MM.1S (cell line): Measurements from ENCODE around the gene ZFYVE26.

ENCODE experiments used
- DNase-seq: peaks from one replicate; pipeline ENCODE4 v3.0.0-alpha.2; 2015
- H2AFZ ChIP-seq: fragments of 300-600 bp; sonication (generic); 2 replicates; pipeline ENCODE4 v1.6.0; 2016; ENCODE audit warnings: antibody characterized with exemption, low read length
- H3F3A ChIP-seq: fragments of 300-600 bp; sonication (generic); 2 replicates; pipeline ENCODE4 v1.6.1; 2016; ENCODE audit warnings: mild to moderate bottlenecking, antibody characterized with exemption, low read length, moderate library complexity, mixed read lengths; ENCODE audit not compliant: insufficient read depth
- H3K27ac ChIP-seq: fragments of 300-600 bp; sonication (generic); 2 replicates; pipeline ENCODE4 v1.5.1; 2016; ENCODE audit warnings: mild to moderate bottlenecking, low read length
- H3K27me3 ChIP-seq: fragments of 300-600 bp; sonication (generic); replicated peaks from 2 replicates; pipeline ENCODE4 v1.6.0; 2016; ENCODE audit warnings: low read length; ENCODE audit not compliant: insufficient read depth
- H3K36me3 ChIP-seq: fragments of 300-600 bp; sonication (generic); replicated peaks from 2 replicates; pipeline ENCODE4 v1.6.1; 2016; ENCODE audit warnings: mild to moderate bottlenecking, low read length, mixed read lengths; ENCODE audit not compliant: insufficient read depth
- H3K4me1 ChIP-seq: fragments of 300-600 bp; sonication (generic); 2 replicates; pipeline ENCODE4 v1.6.1; 2016; ENCODE audit warnings: low read length, mixed read lengths
- H3K4me2 ChIP-seq: fragments of 300-600 bp; sonication (generic); 2 replicates; pipeline ENCODE4 v1.6.0; 2016; ENCODE audit warnings: low read depth, low read length
- H3K4me3 ChIP-seq: fragments of 300-600 bp; sonication (generic); 2 replicates; pipeline ENCODE4 v1.5.1; 2016; ENCODE audit warnings: low read length, mixed read lengths
- H3K79me2 ChIP-seq: fragments of 300-600 bp; sonication (generic); 2 replicates; pipeline ENCODE4 v1.6.1; 2016; ENCODE audit warnings: mixed run types, low read length, mixed read lengths
- H3K9ac ChIP-seq: fragments of 300-600 bp; sonication (generic); 2 replicates; pipeline ENCODE4 v1.6.1; 2016; ENCODE audit warnings: low read length, mixed read lengths
- H3K9me2 ChIP-seq: fragments of 300-600 bp; sonication (generic); replicated peaks from 2 replicates; pipeline ENCODE4 v1.6.1; 2016; ENCODE audit warnings: mild to moderate bottlenecking, low read length, mixed read lengths; ENCODE audit not compliant: insufficient read depth
- H3K9me3 ChIP-seq: fragments of 300-600 bp; sonication (generic); replicated peaks from 2 replicates; pipeline ENCODE4 v1.6.1; 2016; ENCODE audit warnings: mild to moderate bottlenecking, low read length, mixed read lengths; ENCODE audit not compliant: insufficient read depth
- H4K20me1 ChIP-seq: fragments of 300-600 bp; sonication (generic); 2 replicates; pipeline ENCODE4 v1.6.1; 2016; ENCODE audit warnings: mild to moderate bottlenecking, low read length, moderate library complexity, mixed read lengths; ENCODE audit not compliant: insufficient read depth
- EZH2 ChIP-seq: fragments of 300-600 bp; sonication (generic); optimal IDR thresholded peaks from 2 replicates; pipeline ENCODE3; 2017; ENCODE audit warnings: low read depth, mild to moderate bottlenecking, antibody characterized with exemption, low read length, mixed read lengths
- EZH2phosphoT487 ChIP-seq: fragments of 300-600 bp; sonication (generic); IDR thresholded peaks from 2 replicates; pipeline ENCODE4 v1.6.1; 2018; ENCODE audit warnings: antibody characterized with exemption, low read length
- TF ChIP-seq, protein P1 (sequence below): fragments of 300-600 bp; sonication (generic); IDR thresholded peaks from 2 replicates; pipeline ENCODE4 v1.5.1; 2016; ENCODE audit warnings: antibody characterized with exemption, low read length, mixed read lengths

The ZFYVE26 gene

DNA sequence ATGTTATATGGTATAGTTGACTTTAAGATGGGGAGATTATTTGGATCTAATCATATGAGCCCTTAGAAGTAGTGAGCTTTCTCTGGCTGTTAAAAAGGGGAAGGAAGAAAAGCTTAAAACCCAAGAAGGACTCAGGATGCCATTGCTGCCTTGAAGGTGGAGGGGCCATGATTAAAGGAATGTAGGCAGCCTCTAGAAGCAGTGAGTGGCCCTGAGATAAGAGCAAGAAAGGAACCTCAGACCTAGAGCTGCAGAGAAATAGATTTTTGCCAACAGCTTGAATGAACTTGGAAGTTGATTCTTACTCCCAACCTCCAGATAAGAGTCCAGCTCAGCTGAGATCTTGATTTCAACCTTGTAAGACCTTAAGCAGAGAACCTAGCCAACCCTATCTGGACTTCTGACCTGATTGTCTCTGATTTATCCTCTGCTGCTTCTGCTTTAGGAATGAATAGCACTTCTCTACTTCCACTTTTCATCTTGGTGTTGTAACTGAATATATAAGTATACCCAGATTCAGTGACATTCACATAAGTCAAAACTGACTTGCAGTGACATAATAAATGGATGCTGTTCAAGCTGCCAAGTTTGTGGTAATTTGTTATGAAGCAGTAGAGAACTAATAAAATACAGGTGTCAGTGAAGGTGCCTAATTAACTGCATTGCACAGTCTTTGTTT, 36.7 kb upstream of the ZFYVE26 start:
- H3K79me2 ChIP-seq = no peaks in the 10 kb centered on the region
- H3K4me3 ChIP-seq = no peak overlapping the region
- H3K27ac ChIP-seq = no peak overlapping the region
- no peak for DNase-seq
- no peak overlapping the region for H2AFZ ChIP-seq
- H3K4me2 ChIP-seq = no peak overlapping the region
- no peaks in the 10 kb centered on the region for H3F3A ChIP-seq
- H3K9ac ChIP-seq = no peak overlapping the region
- H3K9me3 ChIP-seq = no peaks in the 10 kb centered on the region
- TF ChIP-seq EZH2phosphoT487 (no peak), EZH2 (no peak)
- TF ChIP-seq, protein P1, sequence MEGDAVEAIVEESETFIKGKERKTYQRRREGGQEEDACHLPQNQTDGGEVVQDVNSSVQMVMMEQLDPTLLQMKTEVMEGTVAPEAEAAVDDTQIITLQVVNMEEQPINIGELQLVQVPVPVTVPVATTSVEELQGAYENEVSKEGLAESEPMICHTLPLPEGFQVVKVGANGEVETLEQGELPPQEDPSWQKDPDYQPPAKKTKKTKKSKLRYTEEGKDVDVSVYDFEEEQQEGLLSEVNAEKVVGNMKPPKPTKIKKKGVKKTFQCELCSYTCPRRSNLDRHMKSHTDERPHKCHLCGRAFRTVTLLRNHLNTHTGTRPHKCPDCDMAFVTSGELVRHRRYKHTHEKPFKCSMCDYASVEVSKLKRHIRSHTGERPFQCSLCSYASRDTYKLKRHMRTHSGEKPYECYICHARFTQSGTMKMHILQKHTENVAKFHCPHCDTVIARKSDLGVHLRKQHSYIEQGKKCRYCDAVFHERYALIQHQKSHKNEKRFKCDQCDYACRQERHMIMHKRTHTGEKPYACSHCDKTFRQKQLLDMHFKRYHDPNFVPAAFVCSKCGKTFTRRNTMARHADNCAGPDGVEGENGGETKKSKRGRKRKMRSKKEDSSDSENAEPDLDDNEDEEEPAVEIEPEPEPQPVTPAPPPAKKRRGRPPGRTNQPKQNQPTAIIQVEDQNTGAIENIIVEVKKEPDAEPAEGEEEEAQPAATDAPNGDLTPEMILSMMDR = no peak
- H3K36me3 ChIP-seq = no peaks in the 10 kb centered on the region
- no peaks in the 10 kb centered on the region for H4K20me1 ChIP-seq
- H3K4me1 ChIP-seq = no peaks in the 10 kb centered on the region
- no peaks in the 10 kb centered on the region for H3K9me2 ChIP-seq
- no peaks in the 10 kb centered on the region for H3K27me3 ChIP-seq

DNA sequence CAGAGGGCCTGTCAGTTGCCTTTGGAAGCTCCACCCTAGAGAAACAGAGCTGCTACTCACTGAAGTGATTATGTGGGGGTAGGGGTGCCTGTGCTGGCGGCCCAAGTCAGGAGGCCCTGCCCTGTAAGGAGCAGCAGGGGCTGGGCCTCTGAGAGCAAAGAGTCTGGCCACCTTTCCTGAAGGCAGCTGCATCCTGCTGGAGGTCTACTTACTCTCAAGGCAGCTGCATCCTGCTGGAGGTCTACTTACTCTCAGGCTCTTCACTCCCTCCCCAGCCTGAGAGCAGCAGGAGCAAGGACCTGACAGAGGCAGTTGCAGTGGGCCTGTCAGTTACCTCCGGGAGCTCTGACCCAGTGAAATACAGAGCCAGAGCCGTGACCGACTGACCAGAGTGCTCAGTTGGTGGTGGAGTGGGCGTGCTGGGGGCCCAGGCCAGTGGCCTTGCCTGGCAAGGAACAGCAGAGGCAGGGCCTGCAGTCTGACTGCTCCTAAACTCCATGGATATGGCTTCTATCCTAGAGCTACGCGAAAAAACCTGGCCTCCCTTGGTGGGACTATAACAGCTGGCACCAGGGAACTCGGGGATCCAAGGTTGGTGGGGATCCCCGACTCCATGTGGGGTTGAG, 35.5 kb upstream of the ZFYVE26 start:
- Histone ChIP-seq H2AFZ (no peak overlapping the region), H3F3A (no peaks in the 10 kb centered on the region), H3K9me3 (no peaks in the 10 kb centered on the region), H3K4me3 (no peak overlapping the region), H3K9ac (no peak overlapping the region), H3K4me2 (no peak overlapping the region), H3K36me3 (no peaks in the 10 kb centered on the region), H4K20me1 (no peaks in the 10 kb centered on the region), H3K27ac (no peak overlapping the region), H3K9me2 (no peaks in the 10 kb centered on the region), H3K4me1 (no peaks in the 10 kb centered on the region), H3K27me3 (no peaks in the 10 kb centered on the region), H3K79me2 (no peaks in the 10 kb centered on the region)
- TF ChIP-seq EZH2 (no peak), EZH2phosphoT487 (no peak)
- TF ChIP-seq, protein P1 = no peak
- no peak for DNase-seq

DNA sequence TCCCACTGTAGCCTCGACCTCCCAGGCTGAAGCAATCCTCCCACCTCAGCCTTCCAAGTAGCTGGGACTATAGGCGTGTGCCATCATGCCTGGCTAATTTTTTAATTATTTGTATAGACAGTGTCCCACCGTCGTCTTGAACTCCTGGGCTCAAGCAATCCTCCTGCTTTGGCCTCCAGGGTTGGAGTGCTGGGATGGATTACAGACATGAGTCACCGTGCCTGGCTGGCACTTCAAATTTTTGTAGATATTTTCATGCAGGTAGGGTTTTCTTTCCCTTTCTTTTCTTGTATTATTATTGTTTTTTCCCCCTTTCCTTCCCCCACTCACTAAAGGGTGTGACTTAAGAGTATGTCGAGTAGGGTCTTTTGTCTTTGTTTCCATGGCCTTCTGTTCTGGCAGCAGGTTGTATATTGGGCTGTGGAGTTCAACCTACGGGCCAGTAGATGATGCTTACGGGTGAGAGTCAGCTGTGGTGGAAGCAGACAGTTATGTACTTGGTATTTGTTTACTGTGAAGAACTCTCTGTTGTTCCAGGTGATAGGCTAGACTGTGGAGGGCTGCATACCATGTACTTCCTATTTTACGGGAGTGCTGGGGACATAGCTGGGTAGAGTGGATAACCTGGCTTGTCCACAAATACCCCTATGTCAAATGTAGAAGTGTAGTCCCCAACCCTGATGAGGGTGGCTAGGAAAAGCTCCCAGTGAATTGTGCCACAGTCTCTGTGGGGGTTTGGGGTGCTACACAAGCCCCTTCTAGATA, 33.9 kb upstream of the ZFYVE26 start:
- H3K9ac ChIP-seq = no peak overlapping the region
- H3K27ac ChIP-seq = no peak overlapping the region
- H3K36me3 ChIP-seq = no peaks in the 10 kb centered on the region
- H3K79me2 ChIP-seq = no peaks in the 10 kb centered on the region
- TF ChIP-seq EZH2phosphoT487 (no peak), EZH2 (no peak)
- TF ChIP-seq, protein P1 = no peak
- no peaks in the 10 kb centered on the region for H3K27me3 ChIP-seq
- H3K9me2 ChIP-seq = no peaks in the 10 kb centered on the region
- H3K4me3 ChIP-seq = no peak overlapping the region
- H3K4me1 ChIP-seq = no peaks in the 10 kb centered on the region
- H3K4me2 ChIP-seq = no peak overlapping the region
- no peaks in the 10 kb centered on the region for H4K20me1 ChIP-seq
- H3F3A ChIP-seq = no peaks in the 10 kb centered on the region
- DNase-seq = no peak
- no peaks in the 10 kb centered on the region for H3K9me3 ChIP-seq
- no peak overlapping the region for H2AFZ ChIP-seq
